22Rv1 (cell line): Measurements from ENCODE around the gene CX3CL1.

Experiments
- ZFX ChIP-seq: fragments of 450-650 bp; IDR thresholded peaks from 2 replicates; pipeline ENCODE4 v1.6.1; 2017; ENCODE audit warnings: antibody characterized with exemption, borderline replicate concordance
- TF ChIP-seq, protein P1 (sequence below): fragments of 450-650 bp; IDR thresholded peaks from 2 replicates; pipeline ENCODE4 v1.5.1; 2017; ENCODE audit warnings: mild to moderate bottlenecking

DNA sequence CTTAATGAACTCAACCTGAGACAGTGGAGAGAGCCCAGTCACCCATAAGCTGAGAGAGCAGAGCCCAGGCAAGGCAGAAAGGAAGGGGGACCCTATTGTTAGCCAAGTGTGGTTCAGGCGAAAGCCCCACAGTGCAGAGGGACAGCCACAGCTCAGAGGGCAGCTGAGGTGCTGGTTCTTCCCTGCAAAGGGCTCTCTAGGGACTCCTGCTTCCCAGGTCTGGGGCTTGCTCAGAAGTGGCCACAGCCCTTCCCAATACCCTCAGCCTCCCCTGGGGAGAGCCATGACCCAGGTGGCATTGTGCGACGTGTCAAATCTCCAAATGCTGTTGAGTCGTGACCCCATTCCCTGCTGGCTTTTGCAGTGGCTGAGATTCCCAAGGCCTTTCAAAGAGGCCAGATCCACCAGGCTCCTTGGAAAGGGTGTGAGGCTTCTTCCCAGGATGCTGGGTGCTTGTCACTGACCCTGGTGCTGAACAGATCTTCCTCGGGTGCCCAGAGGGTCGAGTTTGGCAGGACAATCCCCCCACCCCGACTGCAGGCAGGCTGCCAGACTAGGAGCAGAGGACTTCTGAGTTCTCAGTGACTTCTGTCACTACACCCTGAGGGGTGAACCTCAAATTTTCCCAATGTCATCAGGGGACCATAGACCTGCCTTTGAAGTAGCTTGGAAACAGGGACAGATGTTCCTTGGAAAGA is 29.8 kb downstream of the CX3CL1 start:
- TF ChIP-seq, protein P1, sequence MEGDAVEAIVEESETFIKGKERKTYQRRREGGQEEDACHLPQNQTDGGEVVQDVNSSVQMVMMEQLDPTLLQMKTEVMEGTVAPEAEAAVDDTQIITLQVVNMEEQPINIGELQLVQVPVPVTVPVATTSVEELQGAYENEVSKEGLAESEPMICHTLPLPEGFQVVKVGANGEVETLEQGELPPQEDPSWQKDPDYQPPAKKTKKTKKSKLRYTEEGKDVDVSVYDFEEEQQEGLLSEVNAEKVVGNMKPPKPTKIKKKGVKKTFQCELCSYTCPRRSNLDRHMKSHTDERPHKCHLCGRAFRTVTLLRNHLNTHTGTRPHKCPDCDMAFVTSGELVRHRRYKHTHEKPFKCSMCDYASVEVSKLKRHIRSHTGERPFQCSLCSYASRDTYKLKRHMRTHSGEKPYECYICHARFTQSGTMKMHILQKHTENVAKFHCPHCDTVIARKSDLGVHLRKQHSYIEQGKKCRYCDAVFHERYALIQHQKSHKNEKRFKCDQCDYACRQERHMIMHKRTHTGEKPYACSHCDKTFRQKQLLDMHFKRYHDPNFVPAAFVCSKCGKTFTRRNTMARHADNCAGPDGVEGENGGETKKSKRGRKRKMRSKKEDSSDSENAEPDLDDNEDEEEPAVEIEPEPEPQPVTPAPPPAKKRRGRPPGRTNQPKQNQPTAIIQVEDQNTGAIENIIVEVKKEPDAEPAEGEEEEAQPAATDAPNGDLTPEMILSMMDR: no peak
- TF ChIP-seq ZFX: no peak
